AG09309 (cell line): ENCODE data around the gene SDR42E2.
A peak's percentile ranks its signal among the peaks of the same experiment; 100 is the strongest.

Experiments
- DNase-seq: peaks from one replicate; pipeline ENCODE4 v3.0.0-alpha.2; 2010; ENCODE audit warnings: low read depth
- H3K4me3 ChIP-seq: 2 replicates; pipeline ENCODE4 v1.5.1; 2011; ENCODE audit warnings: mild to moderate bottlenecking, low read depth, low read length, moderate library complexity; ENCODE audit not compliant: control insufficient read depth
- CTCF ChIP-seq: IDR thresholded peaks from 2 replicates; pipeline ENCODE4 v1.5.1; 2011; ENCODE audit warnings: mild to moderate bottlenecking, low read depth, low read length, inconsistent platforms; ENCODE audit not compliant: insufficient read depth, control insufficient read depth; ENCODE audit errors: missing control alignments

SDR42E2 gene

GRCh38 chr16:22207715-22208360 lies 45.5 kb downstream of the SDR42E2 start:
- DNase-seq: no peak
- peak overlapping the region; percentile 88 for H3K4me3 ChIP-seq
- no peak for TF ChIP-seq CTCF

GRCh38 chr16:22210285-22210684 lies 48.0 kb downstream of the SDR42E2 start:
- DNase-seq: no peak
- H3K4me3 ChIP-seq: no peak overlapping the region
- TF ChIP-seq CTCF: no peak

DNA sequence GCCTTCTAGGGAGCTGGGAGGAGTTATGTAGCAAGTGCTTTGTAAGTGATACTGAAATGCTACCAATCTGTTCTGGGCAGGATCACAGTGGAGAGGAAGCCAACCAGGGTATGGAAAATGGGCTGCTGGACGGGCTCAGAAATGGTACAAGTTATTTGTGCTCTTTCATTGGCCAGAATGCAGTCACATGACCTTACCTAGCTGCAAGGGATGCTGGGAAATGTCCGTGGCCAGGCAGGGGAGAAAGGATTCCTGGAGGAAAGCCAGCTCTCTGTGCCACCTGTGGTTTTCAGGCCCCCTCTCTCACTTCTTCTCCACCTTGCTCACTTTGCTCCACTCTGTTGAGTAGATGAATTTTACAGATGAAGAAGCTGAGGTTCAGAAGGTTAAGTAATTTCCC lies 48.5 kb downstream of the SDR42E2 start:
- no peak overlapping the region for H3K4me3 ChIP-seq
- no peak for DNase-seq
- TF ChIP-seq CTCF: no peak

GRCh38 chr16:22213236-22213635 lies 50.9 kb downstream of the SDR42E2 start:
- no peak for DNase-seq
- no peak overlapping the region for H3K4me3 ChIP-seq
- no peak for TF ChIP-seq CTCF

- H3K4me3 ChIP-seq: no peak overlapping the region
- DNase-seq: no peak
- TF ChIP-seq CTCF: no peak
Measured at GRCh38 chr16:22213801-22214200, 51.5 kb downstream of the SDR42E2 start.

DNA sequence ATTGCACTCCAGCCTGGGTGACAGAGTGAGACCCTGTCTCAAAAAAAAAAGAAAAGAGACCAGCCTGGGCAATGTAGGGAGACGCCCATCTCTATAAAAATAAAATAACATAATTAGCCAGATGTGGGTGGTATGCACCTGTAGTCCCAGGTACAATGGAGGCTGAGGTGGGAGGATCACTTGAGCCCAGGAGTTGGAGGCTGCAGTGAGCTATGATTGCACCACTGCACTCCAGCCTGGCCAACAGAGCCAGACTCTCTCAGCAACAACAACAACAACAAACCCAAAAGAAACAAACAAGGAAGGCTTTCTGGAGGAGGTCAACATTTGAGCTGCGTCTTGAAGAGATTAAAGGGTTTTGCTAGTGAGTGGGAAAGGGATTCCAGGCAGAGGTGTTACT lies 52.1 kb downstream of the SDR42E2 start:
- no peak for DNase-seq
- no peak overlapping the region for H3K4me3 ChIP-seq
- no peak for TF ChIP-seq CTCF

GRCh38 chr16:22214889-22215288 lies 52.6 kb downstream of the SDR42E2 start:
- no peak overlapping the region for H3K4me3 ChIP-seq
- no peak for TF ChIP-seq CTCF
- DNase-seq: no peak
